Keratinocyte (primary cell): ENCODE data around the gene GP5. TPM values are rescaled to one million over a fixed set of nuclear protein-coding genes. Genes with fewer than 3 reads are reported as not detected.

Experiments used
- DNase-seq: peaks from one replicate; pipeline ENCODE4 v3.0.0-alpha.2; 2011; ENCODE audit warnings: low read depth, missing footprints, low spot score
- FAIRE-seq: peaks from 2 replicates; lab custom pipeline; 2011; peaks lifted over from hg19 to GRCh38; lab: Jason Lieb, UNC
- H2AFZ ChIP-seq: 2 replicates; pipeline ENCODE4 v1.6.0; 2012; ENCODE audit warnings: low read length, control low read depth, inconsistent platforms; ENCODE audit not compliant: control insufficient read depth
- H3K27ac ChIP-seq: 2 replicates; pipeline ENCODE4 v1.5.1; 2011; ENCODE audit warnings: low read length; ENCODE audit not compliant: control insufficient read depth, insufficient read depth
- H3K27me3 ChIP-seq: 3 replicates; pipeline ENCODE4 v1.6.0; 2011; ENCODE audit warnings: low read length; ENCODE audit not compliant: control insufficient read depth, insufficient read depth; ENCODE audit errors: extremely low read depth
- H3K36me3 ChIP-seq, 2 experiments: 2 replicates in 1 of 2; 3 replicates in 1 of 2; pipeline ENCODE4 v1.5.1; 2011; ENCODE audit warnings: low read length in 2 of 2, mild to moderate bottlenecking in 1 of 2; ENCODE audit not compliant: control insufficient read depth in 2 of 2, insufficient read depth in 2 of 2; ENCODE audit errors: extremely low read depth in 1 of 2
- H3K4me1 ChIP-seq: 3 replicates; pipeline ENCODE4 v1.5.1; 2011; ENCODE audit warnings: low read length; ENCODE audit not compliant: control insufficient read depth, insufficient read depth; ENCODE audit errors: extremely low read depth
- H3K4me2 ChIP-seq: 3 replicates; pipeline ENCODE4 v1.6.0; 2011; ENCODE audit warnings: low read depth, low read length; ENCODE audit not compliant: control insufficient read depth, insufficient read depth; ENCODE audit errors: extremely low read depth
- H3K4me3 ChIP-seq, 3 experiments: fragments of 200-600 bp in 1 of 3; sonication (generic) in 1 of 3; 2 replicates in 2 of 3; 3 replicates in 1 of 3; pipeline ENCODE4 v1.5.1; 2011 to 2016; ENCODE audit warnings: low read length in 3 of 3, mild to moderate bottlenecking in 3 of 3, control low read depth in 2 of 3, inconsistent platforms in 1 of 3, low read depth in 1 of 3, mixed read lengths in 1 of 3, mixed run types in 1 of 3, moderate library complexity in 1 of 3; ENCODE audit not compliant: control insufficient read depth in 2 of 3, insufficient read depth in 2 of 3; ENCODE audit errors: extremely low read depth in 1 of 3
- H3K79me2 ChIP-seq: 2 replicates; pipeline ENCODE4 v1.6.0; 2012; ENCODE audit warnings: low read length; ENCODE audit not compliant: control insufficient read depth, insufficient read depth
- H3K9ac ChIP-seq: 3 replicates; pipeline ENCODE4 v1.6.0; 2011; ENCODE audit warnings: low read length; ENCODE audit not compliant: control insufficient read depth, insufficient read depth; ENCODE audit errors: extremely low read depth
- H3K9me1 ChIP-seq: 3 replicates; pipeline ENCODE4 v1.6.0; 2011; ENCODE audit warnings: low read length; ENCODE audit not compliant: control insufficient read depth, insufficient read depth; ENCODE audit errors: extremely low read depth
- H3K9me3 ChIP-seq: 2 replicates; pipeline ENCODE4 v1.5.1; 2012; ENCODE audit warnings: low read depth, low read length; ENCODE audit not compliant: control insufficient read depth
- H4K20me1 ChIP-seq: 3 replicates; pipeline ENCODE4 v1.6.0; 2011; ENCODE audit warnings: low read length; ENCODE audit not compliant: control insufficient read depth, insufficient read depth; ENCODE audit errors: extremely low read depth
- EZH2 ChIP-seq: IDR thresholded peaks from one replicate; pipeline ENCODE4 v1.6.1; 2012; ENCODE audit warnings: inconsistent platforms, mild to moderate bottlenecking, low read length, moderate library complexity
- dilution Hi-C: fragments of 300-500 bp; cut with MboI; formaldehyde crosslinking; loops from one replicate; pipeline ENCODE4 v1.7.0; 2020; ENCODE audit warnings: low sequenced_read_pairs; ENCODE audit not compliant: extremely low pct_ligation_motif_present
- polyA plus RNA-seq, 5 experiments: library from polyadenylated mRNA; depleted of rRNA in 3 of 5; stranded (reverse) in 3 of 5; stranded (forward) in 1 of 5; unstranded in 1 of 5; fragments of >200 nt; gene quantifications; 1 replicate in 1 of 5; 2 replicates in 3 of 5; 3 replicates in 1 of 5; pipeline versions ENCODE4 v1.2.1 to v1.2.3, GENCODE V29; 2011 to 2012; ENCODE audit warnings: missing spikeins in 2 of 5, low read depth in 1 of 5, low replicate concordance in 1 of 5
- TF ChIP-seq, protein P1 (sequence below), 3 experiments: IDR thresholded peaks in 1 of 3; conservative IDR thresholded peaks in 1 of 3; optimal IDR thresholded peaks in 1 of 3; 2 replicates in 2 of 3; 3 replicates in 1 of 3; pipeline versions ENCODE3 to v1.5.1; 2011; ENCODE audit warnings: low read length in 3 of 3, mild to moderate bottlenecking in 3 of 3, moderate library complexity in 2 of 3, control low read depth in 1 of 3, inconsistent platforms in 1 of 3; ENCODE audit not compliant: insufficient read depth in 2 of 3; ENCODE audit errors: extremely low read depth in 1 of 3

GP5 gene
- polyA plus RNA-seq, 1 donor (not counting 4 experiments of a cell fraction or from before 2014, with no cell fraction given): 0.04 TPM

DNA sequence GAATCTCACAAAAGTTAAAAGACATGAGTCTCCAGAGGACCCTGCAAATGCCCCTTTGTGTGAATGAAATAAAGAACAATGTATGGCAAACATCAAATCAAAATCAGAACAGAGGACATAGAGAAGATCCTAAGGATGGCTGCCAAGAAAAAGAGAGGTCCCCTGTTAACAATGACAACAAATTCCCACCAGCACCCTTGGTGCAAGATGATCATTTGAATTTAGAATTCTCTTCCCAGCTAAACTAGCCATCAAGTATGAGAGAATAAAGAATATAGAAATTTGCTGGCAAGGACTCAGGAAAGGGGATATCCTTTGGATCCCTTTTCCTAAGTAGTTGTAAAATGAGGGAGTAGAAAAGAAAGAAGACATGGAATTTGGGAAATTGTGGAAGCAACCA lies 8.2 kb downstream of the GP5 start:
- H3K9me1 ChIP-seq: no peaks in the 10 kb centered on the region
- TF ChIP-seq, protein P1, sequence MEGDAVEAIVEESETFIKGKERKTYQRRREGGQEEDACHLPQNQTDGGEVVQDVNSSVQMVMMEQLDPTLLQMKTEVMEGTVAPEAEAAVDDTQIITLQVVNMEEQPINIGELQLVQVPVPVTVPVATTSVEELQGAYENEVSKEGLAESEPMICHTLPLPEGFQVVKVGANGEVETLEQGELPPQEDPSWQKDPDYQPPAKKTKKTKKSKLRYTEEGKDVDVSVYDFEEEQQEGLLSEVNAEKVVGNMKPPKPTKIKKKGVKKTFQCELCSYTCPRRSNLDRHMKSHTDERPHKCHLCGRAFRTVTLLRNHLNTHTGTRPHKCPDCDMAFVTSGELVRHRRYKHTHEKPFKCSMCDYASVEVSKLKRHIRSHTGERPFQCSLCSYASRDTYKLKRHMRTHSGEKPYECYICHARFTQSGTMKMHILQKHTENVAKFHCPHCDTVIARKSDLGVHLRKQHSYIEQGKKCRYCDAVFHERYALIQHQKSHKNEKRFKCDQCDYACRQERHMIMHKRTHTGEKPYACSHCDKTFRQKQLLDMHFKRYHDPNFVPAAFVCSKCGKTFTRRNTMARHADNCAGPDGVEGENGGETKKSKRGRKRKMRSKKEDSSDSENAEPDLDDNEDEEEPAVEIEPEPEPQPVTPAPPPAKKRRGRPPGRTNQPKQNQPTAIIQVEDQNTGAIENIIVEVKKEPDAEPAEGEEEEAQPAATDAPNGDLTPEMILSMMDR (optimal IDR thresholded peaks at IDR 0.05 in 1 of 3, IDR thresholded peaks at IDR 0.05 in 1 of 3, conservative IDR thresholded peaks at IDR 0.05 in 1 of 3; ENCODE audit: extremely low read depth in 1 of 3, insufficient read depth in 2 of 3, low read length in 3 of 3): no peak
- TF ChIP-seq EZH2: no peak
- dilution Hi-C loops: no loop called here
- no peak overlapping the region for H3K9ac ChIP-seq
- FAIRE-seq (no peak), DNase-seq (no peak)
- no peak overlapping the region for H3K27ac ChIP-seq
- H3K79me2 ChIP-seq: no peaks in the 10 kb centered on the region
- no peak overlapping the region for H2AFZ ChIP-seq
- peaks cover 8% of the 10 kb centered on the region for H3K27me3 ChIP-seq
- H3K9me3 ChIP-seq: peaks cover 2% of the 10 kb centered on the region
- H3K4me3 ChIP-seq: no peak overlapping the region
- no peaks in the 10 kb centered on the region for H3K4me1 ChIP-seq
- no peaks in the 10 kb centered on the region for H3K36me3 ChIP-seq
- H4K20me1 ChIP-seq: no peaks in the 10 kb centered on the region
- H3K4me2 ChIP-seq: no peak overlapping the region

DNA sequence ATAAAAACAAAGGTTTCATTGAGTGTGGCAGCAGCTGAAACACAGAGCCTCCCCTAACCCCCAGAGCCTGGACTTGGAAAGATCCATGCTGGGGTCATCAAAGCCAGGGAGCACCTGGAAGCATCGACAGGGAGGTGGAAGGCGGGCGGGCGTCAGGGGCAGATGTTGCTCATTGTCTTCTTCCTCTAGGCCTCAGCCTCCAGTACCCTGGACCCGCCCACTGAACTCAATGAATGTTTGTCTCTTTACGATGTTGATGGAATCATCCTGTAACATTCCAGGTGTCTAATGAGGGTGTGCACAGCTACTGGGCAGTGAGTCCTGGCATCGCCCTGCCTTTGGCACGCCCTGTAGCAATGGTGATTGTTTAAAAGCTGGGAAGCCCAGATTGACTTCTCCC lies 9.8 kb downstream of the GP5 start:
- Histone ChIP-seq H3K9me3 (peaks cover 2% of the 10 kb centered on the region), H3K9me1 (no peaks in the 10 kb centered on the region), H3K4me2 (no peak overlapping the region), H3K4me3 (no peak overlapping the region), H3K27me3 (peaks cover 12% of the 10 kb centered on the region), H4K20me1 (no peaks in the 10 kb centered on the region), H3K79me2 (no peaks in the 10 kb centered on the region), H2AFZ (no peak overlapping the region), H3K36me3 (no peaks in the 10 kb centered on the region), H3K4me1 (no peaks in the 10 kb centered on the region), H3K9ac (no peak overlapping the region), H3K27ac (no peak overlapping the region)
- no peak for DNase-seq
- dilution Hi-C loops: no loop called here
- FAIRE-seq: no peak
- TF ChIP-seq EZH2: no peak
- TF ChIP-seq, protein P1 (optimal IDR thresholded peaks at IDR 0.05 in 1 of 3, IDR thresholded peaks at IDR 0.05 in 1 of 3, conservative IDR thresholded peaks at IDR 0.05 in 1 of 3; ENCODE audit: extremely low read depth in 1 of 3, insufficient read depth in 2 of 3, low read length in 3 of 3): no peak
